Stimulated activated naive CD8-positive, alpha-beta T cell treated with anti-CD3 and anti-CD28 coated beads, Interleukin-15, amount 100 ng/mL, for 72 hours (primary cell): Measurements from ENCODE around the gene ANGEL1.

Experiments
- ATAC-seq: fragments of 150-1000 bp; cut with Tn5 transposase; 2 replicates; pipeline ENCODE4 v1.10.0; 2021; ENCODE audit warnings: mild to moderate bottlenecking, moderate library complexity
- DNase-seq, 2 donors: peaks; one replicate each; pipeline ENCODE4 v3.0.0; 2021 to 2022
- H3K27ac Mint-ChIP-seq, 2 donors: one replicate each; pipeline ENCODE4 v1.8.0; 2022; ENCODE audit warnings: mild to moderate bottlenecking in 2 of 2, mixed read lengths in 2 of 2, moderate library complexity in 2 of 2
- H3K27me3 Mint-ChIP-seq: one replicate; pipeline ENCODE4 v1.8.0; 2022; ENCODE audit warnings: mixed read lengths
- H3K4me1 Mint-ChIP-seq: one replicate; pipeline ENCODE4 v1.8.0; 2022; ENCODE audit warnings: mild to moderate bottlenecking, mixed read lengths
- H3K4me3 Mint-ChIP-seq, 2 donors: one replicate each; pipeline ENCODE4 v1.8.0; 2022; ENCODE audit warnings: mild to moderate bottlenecking in 2 of 2, mixed read lengths in 2 of 2, moderate library complexity in 1 of 2
- H3K9me3 Mint-ChIP-seq, 2 donors: one replicate each; pipeline ENCODE4 v1.8.0; 2022; ENCODE audit warnings: mixed read lengths in 2 of 2

ANGEL1 gene

GRCh38 chr14:76742966-76743365 lies 69.7 kb downstream of the ANGEL1 start:
- Mint-ChIP-seq H3K27ac (no peak overlapping the region), H3K4me1 (peaks cover 6% of the 10 kb centered on the region), H3K9me3 (peaks cover 12 to 23% of the 10 kb centered on the region in 2 donors), H3K4me3 (no peak overlapping the region), H3K27me3 (peaks cover 25% of the 10 kb centered on the region)
- DNase-seq (no peak), ATAC-seq (no peak)

GRCh38 chr14:76742185-76742584 lies 70.5 kb downstream of the ANGEL1 start:
- ATAC-seq (no peak), DNase-seq (no peak)
- Mint-ChIP-seq H3K27me3 (peaks cover 27% of the 10 kb centered on the region), H3K4me3 (no peak overlapping the region), H3K9me3 (peaks cover 9 to 23% of the 10 kb centered on the region in 2 donors), H3K27ac (no peak overlapping the region), H3K4me1 (peaks cover 6% of the 10 kb centered on the region)

GRCh38 chr14:76741074-76741473 lies 71.6 kb downstream of the ANGEL1 start:
- no peak for DNase-seq
- ATAC-seq = no peak
- Mint-ChIP-seq H3K9me3 (peaks cover 8 to 23% of the 10 kb centered on the region in 2 donors), H3K27ac (no peak overlapping the region), H3K4me3 (no peak overlapping the region), H3K27me3 (peaks cover 38% of the 10 kb centered on the region), H3K4me1 (peaks cover 6% of the 10 kb centered on the region)
